Vagina (tissue), 2 donors: Measurements from ENCODE around the gene TBXAS1.

Source experiments
- CTCF ChIP-seq, 3 experiments: fragments of 450-650 bp in 2 of 3; fragments of 200-600 bp in 1 of 3; sonication (generic) in 1 of 3; IDR thresholded peaks; one replicate each; pipeline ENCODE4 v1.5.1; 2017 to 2019; ENCODE audit warnings: antibody characterized with exemption in 3 of 3, mild to moderate bottlenecking in 2 of 3, moderate library complexity in 2 of 3
- POLR2A ChIP-seq, 2 donors: fragments of 450-650 bp; IDR thresholded peaks; one replicate each; pipeline ENCODE4 v1.6.1; 2017; ENCODE audit warnings: antibody characterized with exemption in 2 of 2, mild to moderate bottlenecking in 2 of 2, moderate library complexity in 2 of 2
- POLR2AphosphoS5 ChIP-seq, 2 donors: sonication (generic); formaldehyde crosslinking; IDR thresholded peaks; one replicate each; pipeline ENCODE4 v1.9.0; 2017; ENCODE audit warnings: antibody characterized with exemption in 2 of 2, mild to moderate bottlenecking in 2 of 2, low read depth in 1 of 2; ENCODE audit not compliant: insufficient read depth in 1 of 2

GRCh38 chr7:139908792-139909191, 79.7 kb downstream of the TBXAS1 start:
- TF ChIP-seq CTCF (IDR thresholded peaks at IDR 0.05) (no peak), POLR2A (IDR thresholded peaks at IDR 0.05) (no peak), POLR2AphosphoS5 (IDR thresholded peaks at IDR 0.05; ENCODE audit: insufficient read depth in 1 of 2, low read depth in 1 of 2) (no peak)
